Colonic mucosa (tissue), 4 donors: Measurements from ENCODE around the gene C12orf75. TPM values are rescaled to one million over a fixed set of nuclear protein-coding genes. Genes with fewer than 3 reads are reported as not detected.

ENCODE experiments used
- DNase-seq: peaks from one replicate; pipeline ENCODE4 v3.0.0-alpha.2; 2020
- H3K27ac ChIP-seq: fragments of 200-600 bp; one replicate; pipeline ENCODE4 v1.8.0; 2021
- H3K27me3 ChIP-seq: fragments of 200-600 bp; one replicate; pipeline ENCODE4 v1.8.0; 2021
- H3K36me3 ChIP-seq: fragments of 200-600 bp; one replicate; pipeline ENCODE4 v1.8.0; 2021
- H3K4me1 ChIP-seq: fragments of 200-600 bp; one replicate; pipeline ENCODE4 v1.8.0; 2021; ENCODE audit warnings: mild to moderate bottlenecking
- H3K4me3 ChIP-seq: fragments of 200-600 bp; one replicate; pipeline ENCODE4 v1.8.0; 2021
- H3K9ac ChIP-seq, 2 donors: one replicate each; pipeline ENCODE4 v1.7.0; 2013; ENCODE audit warnings: control low read depth in 2 of 2, low read depth in 2 of 2, low read length in 2 of 2
- H3K9me3 ChIP-seq: fragments of 200-600 bp; one replicate; pipeline ENCODE4 v1.8.0; 2021
- intact Hi-C: fragments of 100-400 bp; cut with DNase I; formaldehyde crosslinking; loops from one replicate; pipeline ENCODE4 v1.14.1; 2022
- total RNA-seq, 2 donors: library from RNA; stranded (reverse); fragmentation: NEBNext Ultra II Directional in 1 of 2; extraction: Animal tissue kit (Norgen Biotek cat#: 25700) in 1 of 2; gene quantifications; one replicate each; pipeline ENCODE4 v1.2.1, GENCODE V29; 2021
- TF ChIP-seq, protein P1 (sequence below): fragments of 200-600 bp; IDR thresholded peaks from one replicate; pipeline ENCODE4 v1.8.0; 2022; ENCODE audit warnings: antibody characterized with exemption, mild to moderate bottlenecking
- donor health status: healthy.
- donor health status: DM: no; HTN: no; CAD: no.
- donor health status: DM: no; HTN: no; CAD: no.

C12orf75 gene
- total RNA-seq, 2 donors from 2014 or later, result 77.9 to 109 TPM

DNA sequence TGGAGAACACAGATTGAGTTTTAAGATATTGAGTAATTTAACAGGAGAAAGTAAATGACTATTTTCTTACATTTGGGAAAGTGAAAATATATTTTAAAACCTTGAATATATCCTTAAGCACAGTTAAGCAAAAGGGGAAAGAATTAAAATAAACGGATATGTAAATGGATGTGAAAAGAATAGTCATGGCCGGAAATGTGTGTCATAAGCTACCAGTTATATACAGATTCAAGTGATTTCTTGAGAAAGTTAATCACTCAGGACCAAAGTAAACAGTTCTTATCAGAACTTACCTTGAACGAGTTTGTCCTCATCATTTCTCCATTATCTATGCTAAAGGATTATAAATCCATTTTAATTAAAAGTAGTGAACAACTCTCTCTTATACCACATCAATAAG is 33.4 kb downstream of the C12orf75 start:
- Histone ChIP-seq H3K27ac (no peak overlapping the region), H3K36me3 (no peaks in the 10 kb centered on the region), H3K9ac (no peak overlapping the region), H3K9me3 (no peaks in the 10 kb centered on the region), H3K4me1 (no peaks in the 10 kb centered on the region), H3K27me3 (no peaks in the 10 kb centered on the region), H3K4me3 (no peak overlapping the region)
- no peak for DNase-seq
- TF ChIP-seq, protein P1, sequence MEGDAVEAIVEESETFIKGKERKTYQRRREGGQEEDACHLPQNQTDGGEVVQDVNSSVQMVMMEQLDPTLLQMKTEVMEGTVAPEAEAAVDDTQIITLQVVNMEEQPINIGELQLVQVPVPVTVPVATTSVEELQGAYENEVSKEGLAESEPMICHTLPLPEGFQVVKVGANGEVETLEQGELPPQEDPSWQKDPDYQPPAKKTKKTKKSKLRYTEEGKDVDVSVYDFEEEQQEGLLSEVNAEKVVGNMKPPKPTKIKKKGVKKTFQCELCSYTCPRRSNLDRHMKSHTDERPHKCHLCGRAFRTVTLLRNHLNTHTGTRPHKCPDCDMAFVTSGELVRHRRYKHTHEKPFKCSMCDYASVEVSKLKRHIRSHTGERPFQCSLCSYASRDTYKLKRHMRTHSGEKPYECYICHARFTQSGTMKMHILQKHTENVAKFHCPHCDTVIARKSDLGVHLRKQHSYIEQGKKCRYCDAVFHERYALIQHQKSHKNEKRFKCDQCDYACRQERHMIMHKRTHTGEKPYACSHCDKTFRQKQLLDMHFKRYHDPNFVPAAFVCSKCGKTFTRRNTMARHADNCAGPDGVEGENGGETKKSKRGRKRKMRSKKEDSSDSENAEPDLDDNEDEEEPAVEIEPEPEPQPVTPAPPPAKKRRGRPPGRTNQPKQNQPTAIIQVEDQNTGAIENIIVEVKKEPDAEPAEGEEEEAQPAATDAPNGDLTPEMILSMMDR, result no peak
- intact Hi-C loops, result no loop called here

DNA sequence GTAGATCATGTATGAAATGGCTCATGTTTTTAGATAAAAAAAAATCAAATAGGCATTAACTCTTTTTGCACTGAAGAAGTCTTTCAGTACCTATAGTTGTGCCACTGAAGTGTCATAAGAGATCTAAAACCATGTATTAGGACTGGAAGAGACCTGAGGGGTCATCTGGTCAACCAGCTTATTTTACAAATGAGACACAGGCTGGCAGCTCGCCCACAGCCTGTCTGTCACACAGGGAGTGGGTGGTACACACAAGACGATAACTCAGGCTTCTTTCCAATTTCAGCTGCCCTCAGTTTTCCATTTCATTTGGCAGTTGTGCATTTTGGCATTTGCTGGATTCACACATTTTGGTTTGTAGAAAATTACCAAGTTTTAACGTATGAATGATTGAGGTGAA is 34.7 kb downstream of the C12orf75 start:
- Histone ChIP-seq H3K27me3 (no peaks in the 10 kb centered on the region), H3K4me3 (no peak overlapping the region), H3K27ac (no peak overlapping the region), H3K36me3 (no peaks in the 10 kb centered on the region), H3K9ac (no peak overlapping the region), H3K4me1 (no peaks in the 10 kb centered on the region), H3K9me3 (no peaks in the 10 kb centered on the region)
- TF ChIP-seq, protein P1, result no peak
- DNase-seq, result no peak
- intact Hi-C loops, result no loop called here

DNA sequence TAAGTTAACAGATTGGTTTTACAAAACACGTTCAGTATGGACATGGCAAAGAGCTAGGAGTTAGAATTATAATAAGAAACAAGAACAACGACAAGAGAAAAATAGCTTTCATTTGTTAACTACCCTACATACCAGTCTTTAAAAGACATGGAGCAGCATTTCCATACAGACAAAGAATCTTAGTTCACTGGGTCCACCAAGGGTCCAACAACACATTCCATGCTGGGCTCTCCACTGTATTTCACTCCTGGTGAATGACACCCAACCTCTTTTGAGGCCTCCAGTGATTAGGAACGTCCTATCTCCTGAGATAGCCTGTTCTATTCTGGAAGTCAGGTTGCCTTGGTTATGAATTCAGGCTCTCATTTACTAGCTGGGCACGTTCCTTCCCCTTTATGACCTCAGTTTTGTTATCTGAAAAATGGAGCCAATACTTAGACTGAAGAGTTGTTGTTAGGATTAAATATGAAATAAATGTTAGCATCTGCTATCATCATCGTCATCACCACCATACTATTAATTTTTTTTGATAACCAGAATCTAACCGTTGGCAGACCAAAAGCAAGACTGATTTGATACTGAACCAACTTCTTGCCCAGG is 37.7 kb downstream of the C12orf75 start:
- no peaks in the 10 kb centered on the region for H3K9me3 ChIP-seq
- intact Hi-C loops, result no loop called here

DNA sequence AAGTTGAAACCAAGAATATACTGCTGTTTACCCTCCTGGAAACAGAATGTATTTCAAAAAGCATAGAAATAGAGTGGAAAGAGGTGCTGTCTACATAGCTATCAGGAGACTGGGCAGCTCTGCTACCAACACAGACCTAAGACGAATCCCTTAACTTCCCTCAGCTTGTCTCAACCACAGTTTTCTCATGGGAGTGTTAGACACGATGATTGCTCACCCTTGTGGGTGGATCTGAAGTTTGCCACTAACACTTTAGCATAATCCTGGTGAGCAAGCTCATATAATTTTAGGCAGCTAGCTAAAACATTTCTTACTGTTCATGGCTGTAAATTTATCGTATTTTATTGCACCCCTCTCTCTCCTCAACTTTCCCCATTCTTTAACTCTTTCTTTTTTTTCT is 38.5 kb downstream of the C12orf75 start:
- intact Hi-C loops, result no loop called here
- H3K36me3 ChIP-seq, result no peaks in the 10 kb centered on the region
- no peak for DNase-seq
- H3K27ac ChIP-seq, result no peak overlapping the region
- TF ChIP-seq, protein P1, result no peak
- H3K9ac ChIP-seq, result no peak overlapping the region
- H3K9me3 ChIP-seq, result no peaks in the 10 kb centered on the region
- no peaks in the 10 kb centered on the region for H3K4me1 ChIP-seq
- H3K27me3 ChIP-seq, result no peaks in the 10 kb centered on the region
- H3K4me3 ChIP-seq, result no peak overlapping the region

More for the DNA sequence above, 37.7 kb downstream of the C12orf75 start:
- no peaks in the 10 kb centered on the region for H3K36me3 ChIP-seq
- no peaks in the 10 kb centered on the region for H3K4me1 ChIP-seq
- no peaks in the 10 kb centered on the region for H3K27me3 ChIP-seq
- TF ChIP-seq, protein P1, result no peak
- no peak overlapping the region for H3K9ac ChIP-seq
- no peak overlapping the region for H3K27ac ChIP-seq
- H3K4me3 ChIP-seq, result no peak overlapping the region
- no peak for DNase-seq

DNA sequence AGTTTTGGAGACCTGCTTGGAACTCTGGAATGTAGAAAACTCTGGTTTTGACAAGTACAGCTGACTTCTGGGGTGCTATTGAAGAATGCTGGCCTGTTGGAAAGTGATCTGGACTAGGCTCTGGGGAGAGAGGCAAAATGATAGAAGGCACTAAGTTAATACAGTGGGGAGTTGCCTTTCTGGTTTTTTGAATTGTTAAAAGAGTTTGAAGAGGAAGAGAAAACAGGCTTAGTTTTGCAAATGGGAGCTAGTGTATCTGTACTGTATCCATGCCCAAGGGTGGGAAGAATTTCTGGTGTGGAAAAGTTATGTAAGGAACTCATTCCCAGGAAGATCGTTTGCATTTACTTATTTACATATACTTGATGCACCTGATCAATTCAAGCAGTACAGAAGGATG is 43.8 kb downstream of the C12orf75 start:
- H3K9me3 ChIP-seq, result no peaks in the 10 kb centered on the region
- no peak overlapping the region for H3K27ac ChIP-seq
- H3K9ac ChIP-seq, result no peak overlapping the region
- H3K27me3 ChIP-seq, result no peaks in the 10 kb centered on the region
- TF ChIP-seq, protein P1, result no peak
- H3K4me3 ChIP-seq, result no peak overlapping the region
- intact Hi-C loops, result no loop called here
- H3K36me3 ChIP-seq, result no peaks in the 10 kb centered on the region
- no peak for DNase-seq
- H3K4me1 ChIP-seq, result no peaks in the 10 kb centered on the region
